Measurements from ENCODE around the gene STRAP.

Gene STRAP

DNA sequence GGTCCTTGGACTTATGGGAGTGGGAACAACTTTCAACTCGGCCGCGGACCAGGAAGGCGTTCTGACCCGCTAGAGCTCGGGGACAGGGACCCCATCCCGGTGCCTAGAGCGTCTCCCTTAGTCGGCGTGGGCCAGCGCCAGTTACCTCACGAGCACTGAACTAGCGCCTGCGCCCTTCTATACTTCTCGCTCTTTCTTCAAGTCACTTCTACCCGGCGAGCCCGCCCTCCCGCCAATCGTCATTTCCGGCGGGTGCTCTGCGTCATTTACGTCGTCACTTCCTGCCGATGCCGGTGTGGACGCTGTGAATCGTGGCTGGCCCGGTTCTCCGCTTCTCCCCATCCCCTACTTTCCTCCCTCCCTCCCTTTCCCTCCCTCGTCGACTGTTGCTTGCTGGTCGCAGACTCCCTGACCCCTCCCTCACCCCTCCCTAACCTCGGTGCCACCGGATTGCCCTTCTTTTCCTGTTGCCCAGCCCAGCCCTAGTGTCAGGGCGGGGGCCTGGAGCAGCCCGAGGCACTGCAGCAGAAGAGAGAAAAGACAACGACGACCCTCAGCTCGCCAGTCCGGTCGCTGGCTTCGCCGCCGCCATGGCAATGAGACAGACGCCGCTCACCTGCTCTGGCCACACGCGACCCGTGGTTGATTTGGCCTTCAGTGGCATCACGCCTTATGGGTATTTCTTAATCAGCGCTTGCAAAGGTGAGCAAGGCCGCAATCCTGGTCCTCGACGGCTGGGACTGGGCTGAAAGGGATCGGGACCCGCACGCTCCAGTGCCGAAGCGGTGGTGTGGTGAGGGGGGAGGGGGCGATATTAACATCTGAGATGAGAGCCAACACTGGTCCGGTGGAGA lies at the start of gene STRAP:
Gene STRAP (plus strand): TSS at position 270 of the 854 bp plus-strand sequence. CDS start 321 bp downstream, at position 591.
- DNase-seq (ENCODE audit: low read depth in 3 of 3, low spot score in 1 of 3): peak; percentile 87 to 95 (median 88)

- no peak for DNase-seq (ENCODE audit: low read depth in 3 of 3, low spot score in 1 of 3)
These were observed 47.6 kb upstream of the STRAP start for GRCh38 chr12:15834575-15834974.

- no peak for DNase-seq (ENCODE audit: low read depth in 3 of 3, low spot score in 1 of 3)
These were observed 44.9 kb upstream of the STRAP start for GRCh38 chr12:15837141-15837790.

DNA sequence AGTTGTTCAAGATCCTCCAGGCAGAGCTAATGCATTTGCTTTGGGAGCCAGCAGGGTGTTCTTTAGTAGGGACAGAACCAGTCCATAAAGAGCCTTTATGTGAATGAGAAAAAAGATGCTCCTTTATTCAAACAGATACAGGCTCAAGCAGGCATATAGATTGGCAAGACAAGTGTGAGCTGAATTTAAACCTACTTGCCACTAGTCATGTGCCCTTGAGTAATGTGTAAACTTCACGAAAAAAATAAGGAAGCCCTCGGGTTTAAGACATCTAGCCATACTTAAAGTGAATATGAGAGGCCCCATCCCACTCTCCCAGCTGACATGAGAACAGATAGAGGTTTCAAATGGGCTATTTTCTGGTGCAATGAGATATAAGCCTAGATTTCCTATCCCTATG lies 43.1 kb upstream of the STRAP start:
- DNase-seq (ENCODE audit: low read depth in 3 of 3, low spot score in 1 of 3): no peak

DNA sequence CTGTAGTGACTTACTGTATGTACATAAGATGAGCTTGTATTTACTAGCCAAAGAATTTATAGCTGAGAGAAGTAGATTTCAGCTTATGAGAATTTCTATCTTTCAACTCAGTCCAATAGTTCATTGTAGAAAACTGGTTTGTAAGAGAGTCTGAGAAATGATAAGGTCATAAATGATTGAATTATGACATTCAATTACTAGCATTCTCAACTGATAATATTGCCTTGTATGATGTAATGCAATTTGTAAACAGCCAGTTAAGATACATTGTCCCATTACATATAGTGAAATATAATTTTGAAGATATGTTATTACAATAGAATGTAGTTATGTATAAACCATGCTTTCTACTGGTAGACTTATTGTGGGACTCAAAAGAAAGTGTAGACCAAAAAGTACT lies 42.5 kb upstream of the STRAP start:
- DNase-seq (ENCODE audit: low read depth in 3 of 3, low spot score in 1 of 3): no peak

DNA sequence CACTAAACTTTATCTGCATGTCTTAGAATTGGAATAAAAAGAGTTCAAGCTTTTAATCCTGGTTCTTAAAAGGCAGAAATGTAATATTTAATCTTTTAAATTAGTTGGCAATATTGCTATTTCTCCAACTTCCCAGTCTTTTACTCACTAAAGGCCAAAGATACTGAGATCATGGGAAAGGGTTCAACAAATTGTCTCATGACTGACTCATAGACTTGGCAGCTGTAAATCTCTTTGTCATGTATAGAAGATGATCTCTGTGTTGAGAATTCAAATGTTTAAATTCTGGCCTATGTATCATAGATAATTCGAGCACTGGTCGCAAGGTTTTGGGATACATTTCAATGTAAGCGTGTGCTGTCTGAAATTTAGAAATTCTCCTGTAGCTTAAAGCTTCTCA lies 40.1 kb upstream of the STRAP start:
- DNase-seq (ENCODE audit: low read depth in 3 of 3, low spot score in 1 of 3): no peak

- DNase-seq (ENCODE audit: low read depth in 3 of 3, low spot score in 1 of 3): no peak
These were observed 35.3 kb upstream of the STRAP start for GRCh38 chr12:15846887-15847286.

DNA sequence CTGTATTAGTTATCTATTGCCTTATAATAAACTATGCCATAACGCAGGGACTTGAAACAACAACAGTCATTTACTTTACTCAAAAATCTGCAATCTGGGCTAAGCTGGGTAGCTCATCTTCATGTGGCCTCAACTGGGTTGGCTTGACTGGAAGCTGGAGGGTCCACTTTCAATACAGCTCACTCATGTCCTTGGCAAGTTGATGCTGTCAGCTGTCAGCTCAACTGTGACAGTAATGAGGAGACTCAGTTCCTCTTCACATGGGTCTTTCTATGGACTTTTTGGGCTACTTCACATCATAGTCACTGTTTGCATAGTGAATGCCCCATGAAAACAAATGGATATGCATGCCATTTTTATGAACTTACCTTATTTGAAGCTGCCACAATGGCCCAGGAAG lies 33.6 kb upstream of the STRAP start:
- no peak for DNase-seq (ENCODE audit: low read depth in 3 of 3, low spot score in 1 of 3)

- no peak for DNase-seq (ENCODE audit: low read depth in 3 of 3, low spot score in 1 of 3)
These were observed 31.1 kb upstream of the STRAP start for GRCh38 chr12:15851045-15851620.

DNA sequence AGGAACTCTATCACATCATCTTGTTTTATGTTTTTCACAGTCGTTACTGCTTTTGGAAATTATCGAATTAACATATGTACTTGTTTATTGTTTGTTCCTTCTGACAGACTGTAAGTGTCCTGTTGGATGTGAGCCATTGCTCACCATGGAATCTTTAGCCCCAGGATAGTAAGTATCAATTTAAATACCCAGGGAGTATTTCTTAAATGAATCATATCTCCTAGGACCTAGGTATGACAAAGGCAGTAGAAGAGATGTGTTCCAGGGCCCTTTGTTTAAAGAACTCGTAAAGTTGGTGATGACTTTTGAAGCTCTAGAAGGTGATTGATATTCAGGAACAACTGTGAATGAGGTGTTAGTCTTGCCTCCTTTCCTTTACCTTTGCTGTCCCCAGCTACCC lies 30.3 kb upstream of the STRAP start:
- DNase-seq (ENCODE audit: low read depth in 3 of 3, low spot score in 1 of 3): no peak

- no peak for DNase-seq (ENCODE audit: low read depth in 3 of 3, low spot score in 1 of 3)
These were observed 29.8 kb upstream of the STRAP start for GRCh38 chr12:15852383-15852782.

GRCh38 chr12:15853877-15854276 lies 28.3 kb upstream of the STRAP start:
- DNase-seq (ENCODE audit: low read depth in 3 of 3, low spot score in 1 of 3): no peak

- DNase-seq (ENCODE audit: low read depth in 3 of 3, low spot score in 1 of 3): no peak
These were observed 27.3 kb upstream of the STRAP start for GRCh38 chr12:15854916-15855315.

DNA sequence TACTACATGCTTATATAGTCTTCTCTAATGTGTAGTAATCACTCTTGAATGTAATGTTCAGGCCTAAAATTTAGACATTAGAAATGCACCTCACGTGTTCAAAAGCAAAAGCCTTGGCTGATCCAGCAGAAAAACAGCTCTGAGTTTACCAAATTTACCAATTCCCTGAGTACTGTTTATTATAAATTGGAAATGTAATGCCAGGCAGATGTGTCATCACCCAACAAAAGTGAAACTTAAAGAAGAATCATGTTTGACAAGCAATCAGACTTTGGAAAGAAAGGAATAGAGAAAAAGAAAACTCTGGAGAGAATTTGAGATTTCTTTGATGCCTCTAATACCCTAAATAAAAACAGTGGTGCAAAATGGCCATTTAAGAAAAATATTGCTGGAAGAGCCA lies 26.5 kb upstream of the STRAP start:
- DNase-seq (ENCODE audit: low read depth in 3 of 3, low spot score in 1 of 3): no peak

DNA sequence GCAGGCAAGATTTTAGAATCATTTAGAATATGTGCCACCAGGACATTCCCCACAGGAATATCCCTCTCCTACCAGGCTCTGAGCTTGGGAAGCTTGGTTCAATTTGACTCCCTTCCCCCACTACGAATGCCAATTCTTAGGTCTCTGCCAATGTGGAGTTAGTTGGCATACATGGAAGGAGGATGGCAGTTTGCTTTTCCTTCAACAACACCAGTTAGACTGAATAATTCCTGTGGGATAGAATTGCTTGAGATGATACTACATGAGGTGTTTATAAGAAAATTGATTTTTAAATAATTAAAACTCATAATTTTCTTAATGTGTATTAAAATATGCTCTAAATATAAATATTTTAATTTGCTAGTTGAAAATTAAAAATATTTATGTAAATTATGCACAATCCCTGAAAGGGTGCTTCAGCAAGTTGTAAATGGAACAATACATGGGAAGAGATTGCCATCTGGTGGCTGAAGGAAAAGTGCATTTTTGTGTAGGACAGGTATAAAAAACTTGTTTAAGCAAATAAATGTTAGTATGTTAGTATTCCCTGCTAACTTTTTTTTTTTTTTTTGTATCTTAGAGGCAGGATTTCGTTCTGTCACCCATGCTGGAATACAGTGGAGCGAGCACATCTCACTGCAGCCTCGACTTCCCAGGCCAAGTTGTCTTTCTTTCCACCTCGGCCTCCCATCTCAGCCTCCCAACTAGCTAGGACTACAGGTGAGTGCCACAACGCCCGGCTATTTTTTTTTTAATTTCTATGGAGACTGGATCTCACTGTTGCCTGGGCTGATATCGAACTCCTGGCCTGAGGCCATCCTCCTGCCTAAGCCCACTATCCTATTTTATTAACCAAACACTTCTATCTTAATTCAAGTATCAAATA lies 25.8 kb upstream of the STRAP start:
- peak in 1 of 3 donors; percentile 9 for DNase-seq (ENCODE audit: low read depth in 3 of 3, low spot score in 1 of 3)

GRCh38 chr12:15858353-15858752 lies 23.8 kb upstream of the STRAP start:
- no peak for DNase-seq (ENCODE audit: low read depth in 3 of 3, low spot score in 1 of 3)

DNA sequence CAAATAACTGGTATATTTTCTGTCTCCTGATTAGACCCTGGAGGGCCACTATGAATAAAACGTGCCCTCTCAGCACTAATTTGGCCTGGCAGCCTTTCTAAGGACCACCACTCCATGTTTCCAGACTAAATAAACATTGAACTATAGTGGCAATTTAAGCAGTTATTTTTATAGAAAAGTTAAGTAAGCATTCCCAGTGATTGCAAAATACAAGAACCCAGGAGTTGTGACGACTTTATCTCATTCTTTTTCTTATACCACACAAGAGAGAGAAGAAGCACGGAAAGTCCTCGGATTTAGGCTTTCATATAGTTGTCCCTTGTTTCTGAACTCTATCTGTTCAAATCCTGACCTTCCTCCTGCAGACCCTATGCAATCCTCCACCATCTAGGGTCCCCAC lies 23.1 kb upstream of the STRAP start:
- no peak for DNase-seq (ENCODE audit: low read depth in 3 of 3, low spot score in 1 of 3)

DNA sequence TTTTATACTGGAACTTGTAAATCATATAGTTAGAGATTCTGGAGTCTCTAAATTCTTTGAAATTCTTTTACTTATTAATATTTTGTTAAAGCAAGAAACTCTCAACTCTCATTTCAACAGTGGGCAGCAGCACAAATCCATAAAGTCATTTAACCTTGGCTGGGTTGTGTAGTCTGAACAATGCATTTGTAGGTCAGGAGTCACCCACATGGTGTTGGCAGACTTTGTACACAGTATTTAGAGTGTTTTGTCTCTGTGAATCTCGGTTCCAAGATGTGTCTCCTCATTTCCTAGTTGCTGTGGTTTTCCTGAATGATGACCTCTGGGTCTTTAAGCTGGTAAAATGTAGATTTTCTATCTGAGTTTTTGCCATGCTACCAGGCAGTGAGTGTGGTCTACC lies 20.8 kb upstream of the STRAP start:
- no peak for DNase-seq (ENCODE audit: low read depth in 3 of 3, low spot score in 1 of 3)

DNA sequence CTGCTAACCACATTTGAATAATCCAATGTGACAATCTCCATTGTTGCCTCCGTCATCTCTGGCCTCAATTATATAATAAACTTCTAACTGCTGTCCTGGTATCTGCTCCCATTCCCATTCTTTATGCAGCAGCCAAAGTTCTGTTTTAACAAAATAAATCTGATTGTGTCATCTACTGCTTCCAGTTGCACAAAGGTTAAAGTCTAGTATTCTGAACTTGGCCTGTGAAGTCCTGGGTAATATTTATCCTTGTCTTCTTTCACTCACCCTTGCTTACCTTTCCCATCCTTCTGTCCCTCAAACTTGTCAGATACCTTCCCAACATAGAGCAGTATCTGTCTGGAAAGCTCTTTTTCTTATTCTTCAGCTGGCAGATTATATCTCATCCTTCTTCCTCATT lies 19.3 kb upstream of the STRAP start:
- DNase-seq (ENCODE audit: low read depth in 3 of 3, low spot score in 1 of 3): no peak

- DNase-seq (ENCODE audit: low read depth in 3 of 3, low spot score in 1 of 3): no peak
These were observed 18.8 kb upstream of the STRAP start for GRCh38 chr12:15863372-15863771.

GRCh38 chr12:15863984-15864383 lies 18.2 kb upstream of the STRAP start:
- DNase-seq (ENCODE audit: low read depth in 3 of 3, low spot score in 1 of 3): no peak

Data from stimulated activated CD4-positive, alpha-beta T cell treated with anti-CD3 and anti-CD28 coated beads, TNF-alpha, amount 100 ng/mL, for 1 hour (primary cell).